GM10248 (cell line): ENCODE measurements around the gene GRIA3.

Experiments used
- CTCF ChIA-PET: fragments of 300-600 bp; sonication (Branson Sonifier 250); formaldehyde crosslinking; extraction: SDS; loops from one replicate; lab custom pipeline; 2021; ENCODE audit warnings: antibody characterized with exemption; lab: Yijun Ruan, JAX
- POLR2A ChIA-PET: fragments of 350-650 bp; sonication (Branson Sonifier 250); formaldehyde crosslinking; extraction: SDS; loops from one replicate; lab custom pipeline; 2020; ENCODE audit warnings: antibody characterized with exemption; lab: Yijun Ruan, JAX
- DNase-seq: peaks from one replicate; pipeline ENCODE4 v3.0.0; 2012; ENCODE audit errors: extremely low spot score
- TF ChIP-seq, protein P1 (sequence below): IDR thresholded peaks from 2 replicates; pipeline ENCODE4 v1.5.1; 2012; ENCODE audit warnings: mild to moderate bottlenecking, low read depth; ENCODE audit errors: extremely low read depth, missing control alignments, control extremely low read depth

Gene GRIA3

DNA sequence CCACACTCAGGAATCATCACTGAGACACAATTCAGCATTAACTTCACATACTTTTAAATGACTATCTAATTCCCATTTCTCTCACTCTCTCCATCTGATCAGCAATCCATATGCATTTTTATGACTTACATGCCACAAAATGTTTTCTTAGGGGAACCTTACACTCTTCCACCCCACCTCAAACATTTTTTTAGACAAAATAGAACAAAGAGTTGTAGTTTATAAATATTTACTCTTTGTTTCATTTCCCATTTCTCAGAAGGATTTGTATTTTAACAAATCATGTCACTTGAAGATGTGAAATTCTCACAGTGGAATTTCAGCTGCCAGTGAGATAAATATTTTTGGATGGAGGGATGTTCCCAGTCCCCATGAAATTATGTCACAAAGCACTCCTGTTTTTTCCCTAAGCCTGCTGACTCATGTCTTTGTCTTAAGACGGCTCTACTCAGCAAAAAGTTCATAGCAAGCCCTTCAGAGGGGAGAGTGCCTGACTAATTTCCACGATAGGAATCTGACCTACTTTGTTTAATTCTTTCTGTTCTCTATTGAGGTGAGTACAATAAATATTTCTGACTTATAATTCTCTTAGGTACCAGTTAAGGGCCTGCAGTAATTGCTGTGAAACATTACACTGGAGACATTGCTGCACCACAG, 291.1 kb downstream of the GRIA3 start:
- ChIA-PET POLR2A (no interaction called here), CTCF (interaction anchor here (1.4 kb wide), 1 partner anchor 25 kb away, joined by 3 read pairs; no protein-coding TSS in a partner anchor)
- TF ChIP-seq, protein P1, sequence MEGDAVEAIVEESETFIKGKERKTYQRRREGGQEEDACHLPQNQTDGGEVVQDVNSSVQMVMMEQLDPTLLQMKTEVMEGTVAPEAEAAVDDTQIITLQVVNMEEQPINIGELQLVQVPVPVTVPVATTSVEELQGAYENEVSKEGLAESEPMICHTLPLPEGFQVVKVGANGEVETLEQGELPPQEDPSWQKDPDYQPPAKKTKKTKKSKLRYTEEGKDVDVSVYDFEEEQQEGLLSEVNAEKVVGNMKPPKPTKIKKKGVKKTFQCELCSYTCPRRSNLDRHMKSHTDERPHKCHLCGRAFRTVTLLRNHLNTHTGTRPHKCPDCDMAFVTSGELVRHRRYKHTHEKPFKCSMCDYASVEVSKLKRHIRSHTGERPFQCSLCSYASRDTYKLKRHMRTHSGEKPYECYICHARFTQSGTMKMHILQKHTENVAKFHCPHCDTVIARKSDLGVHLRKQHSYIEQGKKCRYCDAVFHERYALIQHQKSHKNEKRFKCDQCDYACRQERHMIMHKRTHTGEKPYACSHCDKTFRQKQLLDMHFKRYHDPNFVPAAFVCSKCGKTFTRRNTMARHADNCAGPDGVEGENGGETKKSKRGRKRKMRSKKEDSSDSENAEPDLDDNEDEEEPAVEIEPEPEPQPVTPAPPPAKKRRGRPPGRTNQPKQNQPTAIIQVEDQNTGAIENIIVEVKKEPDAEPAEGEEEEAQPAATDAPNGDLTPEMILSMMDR, result no peak
- no peak for DNase-seq

DNA sequence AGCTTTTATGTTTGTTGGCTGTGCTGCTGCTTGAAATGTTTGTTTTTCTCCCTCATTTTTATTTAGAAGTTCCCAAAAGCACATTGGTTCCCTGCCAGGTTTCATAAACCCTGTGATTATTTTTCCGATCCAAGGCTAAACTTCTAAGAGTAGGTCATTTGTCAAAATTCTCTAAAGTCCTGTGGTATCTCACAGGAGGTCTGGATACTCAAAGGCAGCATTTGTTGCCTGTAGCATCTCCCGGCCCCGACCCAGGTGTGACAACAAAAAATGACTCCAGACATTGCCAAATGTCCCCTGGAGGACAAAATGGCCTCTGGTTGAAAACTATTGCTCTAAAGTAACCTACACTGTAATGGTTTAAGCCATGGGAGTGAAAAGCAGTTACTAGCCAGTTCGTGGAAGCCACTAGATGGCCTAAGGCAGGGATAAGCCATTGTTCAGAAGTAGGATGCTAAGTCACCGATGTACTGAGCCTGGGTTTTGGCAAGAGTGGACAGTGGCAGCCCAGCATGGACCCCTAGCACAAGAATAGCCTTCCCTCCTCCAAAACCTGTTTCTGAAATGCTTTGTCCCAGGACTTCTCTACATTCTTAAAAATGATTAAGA, 292.6 kb downstream of the GRIA3 start:
- ChIA-PET CTCF (no interaction called here), POLR2A (no interaction called here)
- no peak for DNase-seq
- TF ChIP-seq, protein P1, result no peak

DNA sequence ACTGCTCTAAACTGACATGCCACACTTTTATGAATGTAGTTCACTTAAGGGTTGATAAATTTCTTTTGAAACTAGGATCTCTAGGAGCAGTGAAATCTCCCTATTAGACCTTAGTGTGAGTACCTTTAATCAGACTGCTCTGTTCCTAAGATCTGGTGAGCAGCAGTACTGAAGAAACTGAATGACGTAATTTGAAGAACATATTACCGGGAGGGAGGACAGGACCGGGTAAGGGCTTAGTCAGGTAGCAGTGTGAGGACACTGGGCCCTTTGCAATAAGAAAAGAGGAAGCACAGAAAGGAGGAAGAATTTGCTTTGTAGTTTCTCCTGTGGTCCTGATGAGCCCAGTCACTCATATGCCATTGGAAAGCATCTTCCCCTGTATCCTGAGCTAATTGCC, 293.6 kb downstream of the GRIA3 start:
- TF ChIP-seq, protein P1, result no peak
- no peak for DNase-seq
- ChIA-PET CTCF (no interaction called here), POLR2A (no interaction called here)

DNA sequence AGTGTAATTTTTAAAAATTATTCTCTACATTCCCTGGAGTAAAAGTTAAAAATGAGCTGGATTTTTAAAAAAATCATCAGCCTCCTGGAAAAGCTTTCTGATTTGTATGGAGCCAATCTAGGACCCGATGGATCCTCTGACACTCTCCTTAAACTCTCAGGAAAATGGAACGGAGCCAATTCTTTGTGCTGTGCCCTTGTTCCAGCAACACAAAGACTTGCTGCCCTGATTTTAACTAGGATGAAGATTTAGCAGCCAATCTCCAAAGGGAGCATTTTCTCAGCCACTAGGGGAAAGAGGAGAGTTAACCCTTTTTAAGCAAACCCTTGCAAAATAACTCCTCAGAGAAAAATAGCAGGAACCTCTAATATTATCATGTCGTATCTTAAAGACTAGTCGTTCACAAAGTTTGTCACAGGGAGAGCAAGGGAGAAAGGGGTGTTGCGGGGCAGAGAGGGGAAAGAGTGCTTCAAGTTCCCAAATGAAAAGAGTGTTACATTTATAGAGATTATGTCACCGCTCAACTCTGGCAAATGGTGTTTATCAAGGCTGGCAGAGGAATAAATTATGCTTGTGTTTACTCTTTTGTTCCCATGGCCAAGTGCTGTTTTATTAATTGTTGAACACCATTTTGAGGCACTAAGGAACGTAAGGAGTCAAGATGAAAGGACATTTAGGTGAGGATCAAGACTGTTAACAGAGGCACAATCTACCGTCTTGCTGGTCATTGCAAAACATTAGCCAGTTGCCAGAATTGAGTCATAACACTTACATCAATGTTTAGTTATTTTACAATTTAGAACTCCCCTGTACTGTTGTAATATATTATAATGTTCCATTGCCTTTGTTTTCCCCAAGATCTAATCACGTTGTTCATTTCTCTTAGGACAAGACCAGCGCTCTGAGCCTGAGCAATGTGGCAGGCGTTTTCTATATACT, 298.1 kb downstream of the GRIA3 start:
- ChIA-PET POLR2A (no interaction called here), CTCF (no interaction called here)
- DNase-seq, result no peak
- TF ChIP-seq, protein P1, result no peak

DNA sequence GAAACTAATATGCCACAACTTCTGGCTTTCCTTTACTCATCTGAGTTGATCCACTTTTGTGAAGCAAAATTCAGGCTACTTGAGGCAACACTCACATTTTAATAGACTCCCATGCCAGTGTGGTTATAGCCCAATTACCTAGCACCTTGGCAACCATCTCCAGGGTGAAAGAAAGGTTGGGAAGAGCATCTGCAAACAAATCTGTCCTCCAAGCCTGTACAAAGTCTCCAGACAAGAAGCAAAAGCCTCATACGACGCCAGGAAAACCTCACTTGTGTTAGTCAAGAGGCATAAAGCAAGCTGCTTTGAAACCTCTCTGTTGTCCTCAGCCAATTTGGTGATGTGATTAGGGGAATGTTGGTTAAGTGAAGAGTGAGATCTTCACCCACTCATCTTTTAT, 302.2 kb downstream of the GRIA3 start:
- TF ChIP-seq, protein P1, result no peak
- CTCF ChIA-PET, result no interaction called here
- no peak for DNase-seq
- POLR2A ChIA-PET, result no interaction called here

DNA sequence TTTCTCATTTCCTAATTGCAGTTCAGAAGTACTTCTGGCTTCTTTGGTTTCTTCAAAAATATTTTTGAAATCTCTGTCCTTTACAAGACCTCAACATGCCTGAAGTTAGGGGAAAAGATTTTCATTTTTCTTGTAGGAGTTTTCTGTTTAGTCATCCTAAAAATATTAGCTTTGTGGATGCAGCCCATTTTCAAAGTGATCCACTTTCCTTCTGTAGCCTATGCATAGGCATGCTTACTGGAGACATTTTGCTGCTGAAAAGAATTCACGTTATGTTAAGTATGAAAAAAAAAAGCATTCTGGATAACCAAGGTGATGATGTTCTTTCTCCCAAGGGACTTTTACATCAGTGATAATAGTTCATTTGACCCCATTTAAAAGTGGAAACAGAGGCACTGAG, 303.2 kb downstream of the GRIA3 start:
- DNase-seq, result no peak
- ChIA-PET CTCF (no interaction called here), POLR2A (no interaction called here)

More for the DNA sequence above, 303.2 kb downstream of the GRIA3 start:
- TF ChIP-seq, protein P1, result no peak
